ENCODE measurements around the gene NTPCR.
A peak's percentile ranks its signal among the peaks of the same experiment; 100 is the strongest.
"Not testable (repeated sequence)": the region's sequence is repeated elsewhere in the genome, so short reads cannot be mapped to it uniquely, and the experiment has no call there.

The NTPCR gene

DNA sequence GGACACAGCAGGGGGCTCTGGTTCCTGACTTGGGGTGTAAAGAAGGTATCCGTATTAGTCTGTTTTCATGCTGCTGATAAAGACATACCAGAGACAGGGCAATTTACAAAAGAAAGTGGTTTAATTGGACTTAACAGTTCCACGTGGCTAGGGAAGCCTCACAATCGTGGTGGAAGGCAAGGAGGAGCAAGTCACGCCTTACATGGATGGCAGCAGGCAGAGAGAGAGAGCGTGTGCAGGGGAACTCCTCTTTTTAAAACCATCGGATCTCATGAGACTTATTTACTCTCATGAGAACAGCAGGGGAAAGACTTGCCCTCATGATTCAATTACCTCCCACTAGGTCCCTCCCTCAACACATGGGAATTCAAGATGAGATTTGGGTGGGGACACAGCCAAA is 23.2 kb upstream of the NTPCR start:
- DNase-seq (ENCODE audit: low spot score): not testable (repeated sequence)

- DNase-seq (ENCODE audit: low spot score): no peak
Observed at GRCh38 chr1:232927830-232928505, 22.4 kb upstream of the NTPCR start.

- no peak for DNase-seq (ENCODE audit: low spot score)
Observed at GRCh38 chr1:232932486-232933425, 17.7 kb upstream of the NTPCR start.

DNA sequence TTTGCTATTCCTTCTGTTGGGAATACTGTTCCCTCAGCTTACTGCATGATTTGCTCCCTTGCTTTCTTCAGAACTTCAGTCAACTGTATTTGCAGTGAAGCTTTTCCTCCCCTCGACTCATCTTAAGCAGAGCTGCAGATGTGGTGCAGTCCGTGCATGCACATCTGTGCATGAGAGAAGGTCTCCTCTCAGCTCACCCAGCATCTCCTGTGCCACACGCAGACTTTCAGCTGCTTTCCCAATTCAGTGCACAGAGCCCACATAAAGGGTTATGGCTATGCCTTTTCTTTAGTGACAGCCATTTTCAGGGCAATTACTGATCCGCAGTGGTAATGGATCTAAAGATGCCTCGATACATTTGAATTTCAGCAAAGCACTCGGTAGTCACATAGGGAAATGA is 13.5 kb upstream of the NTPCR start:
- DNase-seq (ENCODE audit: low spot score): no peak

DNA sequence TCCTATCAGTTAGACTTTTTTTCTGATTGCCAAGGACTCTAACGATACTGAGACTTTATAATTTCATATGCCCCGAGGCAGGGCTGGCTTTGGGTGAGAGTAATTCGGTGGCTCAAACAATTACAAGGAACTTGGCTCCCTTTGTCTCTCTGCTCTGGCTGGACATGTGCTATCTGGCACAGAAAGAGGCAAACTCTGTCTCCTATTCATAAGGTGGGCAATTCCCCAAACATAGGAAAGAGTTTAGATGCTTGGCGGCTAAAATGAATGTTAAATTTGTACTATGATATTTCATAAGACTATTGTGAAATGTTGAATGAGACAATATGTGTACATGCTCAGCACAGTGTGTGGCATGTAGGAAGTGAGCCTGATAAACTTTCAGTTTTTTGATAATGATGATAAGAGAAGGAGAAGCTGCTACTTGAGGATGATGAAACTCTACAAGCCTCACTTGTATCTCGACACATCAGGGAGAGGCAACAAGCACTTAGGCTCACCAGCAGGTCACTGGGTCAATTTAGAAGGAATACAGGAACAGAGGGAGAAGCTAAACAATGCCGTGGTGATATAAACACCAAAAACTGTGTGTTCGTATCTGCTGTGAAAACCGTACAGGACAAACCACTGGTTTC is 12.6 kb upstream of the NTPCR start:
- DNase-seq (ENCODE audit: low spot score): no peak

- no peak for DNase-seq (ENCODE audit: low spot score)
Observed at GRCh38 chr1:232938926-232939325, 11.5 kb upstream of the NTPCR start.

DNA sequence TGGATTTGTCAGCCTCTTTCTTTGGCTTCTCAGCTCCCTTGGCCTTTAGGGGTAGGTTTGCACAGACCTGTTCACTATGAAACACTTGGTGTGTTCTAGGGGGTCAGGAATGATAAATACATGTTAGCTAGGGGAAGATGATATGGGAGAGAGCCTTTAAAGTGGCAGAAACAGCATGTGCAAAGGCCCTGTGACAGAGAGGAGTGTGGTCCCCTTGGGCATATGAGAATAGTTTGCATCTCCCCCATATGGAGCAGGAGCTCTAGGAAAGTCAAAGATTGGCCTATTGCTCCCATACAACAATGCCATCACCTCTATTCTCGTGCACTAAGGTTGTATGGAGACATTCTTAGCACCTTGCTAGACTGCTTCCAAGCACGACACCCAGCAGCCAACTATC is 10.7 kb upstream of the NTPCR start:
- DNase-seq (ENCODE audit: low spot score): no peak

GRCh38 chr1:232940262-232940661 is 10.1 kb upstream of the NTPCR start:
- no peak for DNase-seq (ENCODE audit: low spot score)

- no peak for DNase-seq (ENCODE audit: low spot score)
Observed at GRCh38 chr1:232942413-232943294, 7.8 kb upstream of the NTPCR start.

DNA sequence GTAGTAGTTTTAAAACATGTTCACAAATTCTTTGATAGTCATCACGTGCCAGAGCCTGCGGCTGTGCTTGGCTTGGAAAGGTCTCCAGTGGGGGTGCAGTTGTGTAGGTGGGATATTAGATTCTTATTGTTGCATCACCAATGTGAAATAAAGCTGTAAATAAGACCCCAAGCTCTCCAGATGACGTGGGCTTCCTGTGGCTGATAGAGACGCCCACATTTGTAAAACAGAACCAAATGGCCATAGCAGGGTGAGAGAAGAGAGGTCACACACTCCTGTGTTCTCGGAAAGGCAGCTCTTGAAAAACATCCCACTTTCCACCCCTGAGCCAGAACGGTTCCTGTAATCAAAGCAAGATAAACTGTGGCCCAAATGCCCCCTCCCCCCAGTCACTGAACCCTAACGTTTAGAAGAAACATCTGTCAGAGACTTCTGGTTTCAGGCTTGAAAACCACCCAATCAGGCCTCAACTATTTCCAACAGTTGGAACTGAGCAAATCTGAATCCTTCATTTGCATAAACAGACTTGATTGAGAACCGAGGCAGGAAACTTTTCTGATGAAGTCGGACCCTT is 6.6 kb upstream of the NTPCR start:
- DNase-seq (ENCODE audit: low spot score): no peak

- DNase-seq (ENCODE audit: low spot score): no peak
Observed at GRCh38 chr1:232944347-232944746, 6.1 kb upstream of the NTPCR start.

GRCh38 chr1:232949636-232950196 is 695 bp upstream of the NTPCR start:
- DNase-seq (ENCODE audit: low spot score): no peak

GRCh38 chr1:232951180-232951579 is 769 bp downstream of the NTPCR start:
- peak; percentile 56 for DNase-seq (ENCODE audit: low spot score)

DNA sequence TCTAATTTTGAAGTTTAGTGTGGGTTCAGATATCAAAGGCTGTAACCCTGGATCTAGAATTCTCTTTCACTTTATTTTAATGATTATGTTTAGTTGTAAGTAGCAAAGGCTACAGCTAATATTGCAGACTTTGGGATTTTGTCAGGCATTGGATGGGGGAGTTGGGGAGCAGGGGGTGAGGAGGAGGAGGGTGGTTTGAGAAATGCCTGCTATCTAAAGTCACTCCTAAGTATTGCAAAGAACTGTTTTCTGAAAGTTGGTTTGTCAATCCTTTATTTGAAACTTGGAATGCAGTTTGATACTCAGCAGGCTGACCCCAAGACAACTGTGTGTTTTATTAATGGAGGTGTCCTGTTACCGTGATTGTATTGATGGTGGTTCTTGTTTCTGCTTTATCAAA is 1.2 kb downstream of the NTPCR start:
- DNase-seq (ENCODE audit: low spot score): no peak

GRCh38 chr1:232952514-232953499 is 2.4 kb downstream of the NTPCR start:
- DNase-seq (ENCODE audit: low spot score): peak; percentile 52

GRCh38 chr1:232954594-232955365 is 4.4 kb downstream of the NTPCR start:
- DNase-seq (ENCODE audit: low spot score): no peak

- DNase-seq (ENCODE audit: low spot score): no peak
Observed at GRCh38 chr1:232956081-232956480, 5.7 kb downstream of the NTPCR start.

DNA sequence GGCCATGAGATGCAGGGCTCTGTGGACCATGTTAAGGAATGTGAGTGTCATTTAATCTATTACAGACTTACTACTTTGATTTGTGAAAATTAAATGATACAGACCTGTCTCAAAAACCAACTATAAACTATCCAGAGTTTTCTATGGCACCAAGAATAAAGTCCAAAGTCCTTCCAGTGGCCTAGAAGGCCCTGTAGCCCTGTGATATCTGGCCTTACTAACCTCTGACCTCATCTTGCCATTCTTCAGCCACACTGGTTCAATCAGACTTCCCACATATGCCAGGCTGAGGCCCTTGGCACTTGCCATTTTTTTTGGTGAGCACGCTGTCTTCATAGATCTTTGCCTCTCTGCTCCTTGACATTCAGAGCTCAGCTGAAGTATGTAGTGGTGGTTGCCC is 7.7 kb downstream of the NTPCR start:
- no peak for DNase-seq (ENCODE audit: low spot score)

Data from cerebellar cortex (tissue), 1 donor.